ENCODE results near the gene SEC16B. TPM values are rescaled to one million over a fixed set of nuclear protein-coding genes. Genes with fewer than 3 reads are reported as not detected.

The SEC16B gene
- total and polyA plus RNA-seq, 2 of the 8 experiments (the other 6 are each of a cell fraction or from before 2014, with no cell fraction given): 0.56 to 0.94 TPM

- CTCF ChIA-PET (ENCODE audit: partially characterized antibody): interaction anchor here (0.6 to 14.8 kb wide), 5 partner anchors 9 to 1503 kb away, joined by 3 to 274 read pairs (median 3); no protein-coding TSS in a partner anchor
- Histone ChIP-seq H3K18ac (ENCODE audit: extremely low read depth, low read length) (no peak overlapping the region), H2BK120ac (replicated peaks; ENCODE audit: low read depth, low read length) (no peak overlapping the region), H3K4me1 (replicated peaks in 1 of 4; ENCODE audit: control insufficient read depth in 3 of 4, insufficient read depth in 4 of 4, low read length in 3 of 4) (peaks cover 0 to 2% (median 0%) of the 10 kb centered on the region in 4 experiments; a peak in 1 of 7 replicates), H2AK5ac (ENCODE audit: low read depth, low read length) (no peak overlapping the region), H3K79me1 (ENCODE audit: low read depth, low read length) (no peaks in the 10 kb centered on the region), H2BK15ac (ENCODE audit: low read length) (no peak overlapping the region), H3K4ac (replicated peaks; ENCODE audit: insufficient read length, low read depth, low read length) (no peak overlapping the region), H2BK12ac (ENCODE audit: low read depth, low read length) (no peak overlapping the region), H3K36me3 (ENCODE audit: control insufficient read depth in 2 of 4, insufficient read depth in 4 of 4, low read length in 3 of 4) (no peaks in the 10 kb centered on the region), H3K9me3 (ENCODE audit: insufficient read depth in 2 of 2, low read depth in 1 of 2, low read length in 1 of 2) (no peaks in the 10 kb centered on the region), H4K20me1 (replicated peaks in 1 of 2; ENCODE audit: control insufficient read depth in 1 of 2, insufficient read depth in 2 of 2, low read length in 2 of 2) (no peaks in the 10 kb centered on the region), H3K23ac (ENCODE audit: insufficient read length) (no peak overlapping the region), H4K8ac (ENCODE audit: extremely low read depth, insufficient read depth, low read length) (no peak overlapping the region), H3K56ac (replicated peaks; ENCODE audit: insufficient read length, low read depth, low read length) (no peak overlapping the region), H3K79me2 (ENCODE audit: control insufficient read depth in 1 of 2, insufficient read depth in 2 of 2, low read length in 2 of 2) (no peaks in the 10 kb centered on the region), H3K9ac (replicated peaks in 1 of 4; ENCODE audit: extremely low read depth in 1 of 4, low read depth in 3 of 4, low read length in 3 of 4) (no peak overlapping the region), H3K4me3 (ENCODE audit: extremely low read depth in 1 of 4, insufficient read depth in 2 of 4, low read depth in 3 of 4, low read length in 4 of 4) (no peak overlapping the region), H3K27me3 (replicated peaks in 1 of 4; ENCODE audit: control insufficient read depth in 3 of 4, extremely low read depth in 1 of 4, insufficient read depth in 3 of 4, low read length in 3 of 4) (no peaks in the 10 kb centered on the region), H4K91ac (replicated peaks; ENCODE audit: insufficient read length, low read length) (no peak overlapping the region), H2BK5ac (ENCODE audit: low read depth, low read length) (no peak overlapping the region), H3K27ac (ENCODE audit: low read depth, low read length) (no peak overlapping the region), H3K23me2 (ENCODE audit: low read depth, low read length) (no peaks in the 10 kb centered on the region), H2BK20ac (ENCODE audit: low read length) (no peak overlapping the region), H4K5ac (ENCODE audit: insufficient read length, low read depth, low read length) (no peak overlapping the region), H2AFZ (ENCODE audit: low read length) (no peak overlapping the region), H3K4me2 (ENCODE audit: insufficient read depth in 1 of 2, low read depth in 2 of 2, low read length in 2 of 2) (no peak overlapping the region), H3K14ac (ENCODE audit: insufficient read length) (no peak overlapping the region)
- no peak for FAIRE-seq
- DNase-seq (ENCODE audit: low read depth in 1 of 2, low spot score in 2 of 2): no peak
- 96% methylated on average over 3 of the region's 3 CpGs; no CpG with 5 or more reads in 1 of the 2 experiments for WGBS, 2 experiments (ENCODE audit: extremely low coverage in 1 of 2, insufficient coverage in 1 of 2, insufficient read length in 1 of 2, insufficient replicate concordance in 2 of 2, low coverage in 1 of 2, low lambda C conversion rate in 2 of 2, missing lambda C conversion rate in 1 of 2)
- POLR2A ChIA-PET (ENCODE audit: partially characterized antibody): no interaction called here
- TF ChIP-seq BRCA1 (IDR thresholded peaks at IDR 0.05; ENCODE audit: low read depth, low read length): no peak
- TF ChIP-seq SP1 (IDR thresholded peaks at IDR 0.05; ENCODE audit: low read depth, low read length): no peak
- no peak for TF ChIP-seq TCF12 (IDR thresholded peaks at IDR 0.05; ENCODE audit: low read depth, low read length)
- no peak for TF ChIP-seq FOSL1 (IDR thresholded peaks at IDR 0.05; ENCODE audit: insufficient read depth, low read depth, low read length)
- no peak for TF ChIP-seq YY1 (IDR thresholded peaks at IDR 0.05; ENCODE audit: low read depth, low read length)
- no peak for TF ChIP-seq ATF2 (IDR thresholded peaks at IDR 0.05; ENCODE audit: low read length)
- TF ChIP-seq, protein P1, sequence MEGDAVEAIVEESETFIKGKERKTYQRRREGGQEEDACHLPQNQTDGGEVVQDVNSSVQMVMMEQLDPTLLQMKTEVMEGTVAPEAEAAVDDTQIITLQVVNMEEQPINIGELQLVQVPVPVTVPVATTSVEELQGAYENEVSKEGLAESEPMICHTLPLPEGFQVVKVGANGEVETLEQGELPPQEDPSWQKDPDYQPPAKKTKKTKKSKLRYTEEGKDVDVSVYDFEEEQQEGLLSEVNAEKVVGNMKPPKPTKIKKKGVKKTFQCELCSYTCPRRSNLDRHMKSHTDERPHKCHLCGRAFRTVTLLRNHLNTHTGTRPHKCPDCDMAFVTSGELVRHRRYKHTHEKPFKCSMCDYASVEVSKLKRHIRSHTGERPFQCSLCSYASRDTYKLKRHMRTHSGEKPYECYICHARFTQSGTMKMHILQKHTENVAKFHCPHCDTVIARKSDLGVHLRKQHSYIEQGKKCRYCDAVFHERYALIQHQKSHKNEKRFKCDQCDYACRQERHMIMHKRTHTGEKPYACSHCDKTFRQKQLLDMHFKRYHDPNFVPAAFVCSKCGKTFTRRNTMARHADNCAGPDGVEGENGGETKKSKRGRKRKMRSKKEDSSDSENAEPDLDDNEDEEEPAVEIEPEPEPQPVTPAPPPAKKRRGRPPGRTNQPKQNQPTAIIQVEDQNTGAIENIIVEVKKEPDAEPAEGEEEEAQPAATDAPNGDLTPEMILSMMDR (IDR thresholded peaks at IDR 0.05; ENCODE audit: control extremely low read depth in 1 of 3, insufficient read depth in 1 of 3, low read depth in 1 of 3, low read length in 3 of 3): no peak
- TF ChIP-seq SIRT6 (IDR thresholded peaks at IDR 0.05; ENCODE audit: low read length): no peak
- no peak for TF ChIP-seq GABPA (IDR thresholded peaks at IDR 0.05; ENCODE audit: borderline replicate concordance, insufficient read depth, low read length)
- no peak for TF ChIP-seq SAP30 (IDR thresholded peaks at IDR 0.05; ENCODE audit: insufficient read depth, insufficient replicate concordance, low read length)
These were observed 35.4 kb downstream of the SEC16B start for GRCh38 chr1:177934461-177934860.

Data from H1 (cell line).